ENCODE data around the gene SDF4.

DNA sequence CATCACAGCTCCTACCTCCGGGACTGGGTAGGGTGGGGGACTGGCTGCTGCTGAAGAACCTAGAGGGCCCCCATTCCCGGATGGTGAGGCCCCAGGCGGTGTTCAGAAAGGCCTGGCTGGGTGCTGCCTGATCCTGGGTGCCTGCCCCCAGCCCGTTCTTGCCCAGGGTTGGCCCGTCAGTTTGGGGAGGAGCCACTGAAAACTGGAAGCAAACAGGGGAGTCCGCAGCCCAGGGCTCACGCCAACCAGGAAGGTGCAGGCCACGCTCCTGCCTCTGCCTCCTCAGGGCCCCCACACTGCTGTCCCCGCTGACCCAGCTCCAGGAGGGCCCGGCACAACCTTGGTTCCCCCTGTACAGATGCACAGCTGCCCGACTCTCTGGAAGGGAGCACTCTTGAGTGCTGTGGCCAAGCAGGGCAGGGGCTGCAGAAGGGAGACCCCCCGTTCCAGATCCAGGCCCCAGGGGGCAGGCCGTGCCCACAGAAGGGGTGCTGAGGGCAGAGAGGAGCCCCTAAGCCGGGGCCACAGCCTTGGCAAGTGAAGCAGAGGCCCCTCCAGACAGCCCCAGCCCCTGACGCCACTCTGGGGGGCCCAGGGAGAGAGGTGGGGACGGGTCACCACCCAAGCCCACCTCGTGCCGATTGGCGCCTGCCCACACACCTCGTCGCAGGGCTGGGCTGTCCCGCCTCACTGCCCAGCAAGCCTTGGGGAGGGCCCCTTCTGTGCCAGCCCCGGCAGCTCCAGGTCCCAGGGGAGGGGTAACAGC, 9.2 kb upstream of the SDF4 start:
- TF ChIP-seq, protein P1, sequence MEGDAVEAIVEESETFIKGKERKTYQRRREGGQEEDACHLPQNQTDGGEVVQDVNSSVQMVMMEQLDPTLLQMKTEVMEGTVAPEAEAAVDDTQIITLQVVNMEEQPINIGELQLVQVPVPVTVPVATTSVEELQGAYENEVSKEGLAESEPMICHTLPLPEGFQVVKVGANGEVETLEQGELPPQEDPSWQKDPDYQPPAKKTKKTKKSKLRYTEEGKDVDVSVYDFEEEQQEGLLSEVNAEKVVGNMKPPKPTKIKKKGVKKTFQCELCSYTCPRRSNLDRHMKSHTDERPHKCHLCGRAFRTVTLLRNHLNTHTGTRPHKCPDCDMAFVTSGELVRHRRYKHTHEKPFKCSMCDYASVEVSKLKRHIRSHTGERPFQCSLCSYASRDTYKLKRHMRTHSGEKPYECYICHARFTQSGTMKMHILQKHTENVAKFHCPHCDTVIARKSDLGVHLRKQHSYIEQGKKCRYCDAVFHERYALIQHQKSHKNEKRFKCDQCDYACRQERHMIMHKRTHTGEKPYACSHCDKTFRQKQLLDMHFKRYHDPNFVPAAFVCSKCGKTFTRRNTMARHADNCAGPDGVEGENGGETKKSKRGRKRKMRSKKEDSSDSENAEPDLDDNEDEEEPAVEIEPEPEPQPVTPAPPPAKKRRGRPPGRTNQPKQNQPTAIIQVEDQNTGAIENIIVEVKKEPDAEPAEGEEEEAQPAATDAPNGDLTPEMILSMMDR (IDR thresholded peaks at IDR 0.05) = no peak
- no peak for TF ChIP-seq POLR2A (IDR thresholded peaks at IDR 0.05)
